ENCODE data around the gene CHIC2. TPM values are rescaled to one million over a fixed set of nuclear protein-coding genes. Genes with fewer than 3 reads are reported as not detected.

The CHIC2 gene
- total and polyA plus RNA-seq, 2 of the 4 experiments (the other 2 are of a cell fraction), result 20.4 to 26.3 TPM

GRCh38 chr4:54011201-54011600 is 53.2 kb downstream of the CHIC2 start:
- no peak overlapping the region for H3K4me2 ChIP-seq (ENCODE audit: low read depth, low read length)
- H3K27ac ChIP-seq (ENCODE audit: insufficient read depth, low read length), result no peak overlapping the region
- no peak overlapping the region for H4K91ac ChIP-seq (ENCODE audit: insufficient read depth, low read depth, low read length)
- in situ Hi-C loops (cut with MboI; ENCODE audit: low sequenced_read_pairs), result no loop called here
- H3K23ac ChIP-seq (ENCODE audit: low read depth, low read length), result no peak overlapping the region
- peaks cover 2% of the 10 kb centered on the region; the same call in 1 of the 2 replicates for H3K9me1 ChIP-seq (ENCODE audit: insufficient read depth, low read length)
- no peak overlapping the region for H3K14ac ChIP-seq (replicated peaks; ENCODE audit: low read depth, low read length)
- H4K8ac ChIP-seq (ENCODE audit: low read depth in 2 of 2, low read length in 2 of 2), result no peak overlapping the region
- no TSS peak for BruUV-seq (replicated peaks)
- no peak overlapping the region for H3K56ac ChIP-seq (ENCODE audit: extremely low read depth, insufficient read depth, low read length)
- no peak overlapping the region for H3K9ac ChIP-seq (ENCODE audit: low read depth, low read length)
- H4K20me1 ChIP-seq (ENCODE audit: insufficient read depth, low read length), result peaks cover 14% of the 10 kb centered on the region; the same call in 1 of the 2 replicates
- dilution Hi-C loops (cut with HindIII; ENCODE audit: low sequenced_read_pairs, unreplicated experiment), result no loop called here
- H2AK5ac ChIP-seq (ENCODE audit: low read depth, low read length), result no peak overlapping the region
- ChIA-PET POLR2A (ENCODE audit: unreplicated experiment) (no interaction called here), CTCF (interaction anchor here (0.5 to 0.7 kb wide), 2 partner anchors 23 to 32 kb away, joined by 3 to 4 read pairs; no protein-coding TSS in a partner anchor)
- peaks cover 17 to 35% of the 10 kb centered on the region in 2 experiments for H3K79me1 ChIP-seq (ENCODE audit: low read depth in 1 of 2, low read length in 2 of 2)
- H3K36me3 ChIP-seq (ENCODE audit: control insufficient read depth, insufficient read depth, low read length), result peaks cover 10% of the 10 kb centered on the region
- no peak overlapping the region for H2BK5ac ChIP-seq (ENCODE audit: low read depth, low read length, poor library complexity, severe bottlenecking)
- no peak overlapping the region for H2BK20ac ChIP-seq (ENCODE audit: low read depth, low read length)
- H3K9me3 ChIP-seq (ENCODE audit: control insufficient read depth, insufficient read depth, low read length), result no peaks in the 10 kb centered on the region
- H4K5ac ChIP-seq (ENCODE audit: low read depth, low read length), result no peak overlapping the region
- H2BK15ac ChIP-seq (ENCODE audit: low read depth, low read length), result no peak overlapping the region
- no peak overlapping the region for H3K18ac ChIP-seq (ENCODE audit: low read depth, low read length)
- H3K4me1 ChIP-seq (ENCODE audit: control insufficient read depth, insufficient read depth, low read length), result no peaks in the 10 kb centered on the region; the same call in 1 of the 2 replicates
- no peaks in the 10 kb centered on the region for H3K27me3 ChIP-seq (ENCODE audit: control insufficient read depth, insufficient read depth, low read length)
- ATAC-seq (ENCODE audit: low read depth), result no peak
- H2AK9ac ChIP-seq (replicated peaks; ENCODE audit: low read depth, low read length, poor library complexity), result no peak overlapping the region
- no peak overlapping the region for H3K4ac ChIP-seq (ENCODE audit: low read depth, low read length)
- TF ChIP-seq SMC3 (IDR thresholded peaks at IDR 0.05; ENCODE audit: low read depth, low read length) (no peak), RFX5 (IDR thresholded peaks at IDR 0.05; ENCODE audit: low read depth, low read length) (no peak), MAZ (IDR thresholded peaks at IDR 0.05; ENCODE audit: borderline replicate concordance, low read depth, low read length) (no peak), POLR2A (IDR thresholded peaks at IDR 0.05; ENCODE audit: low read depth, low read length) (no peak), CTCF (conservative IDR thresholded peaks at IDR 0.05; ENCODE audit: low read depth, low read length) (no peak)
- TF ChIP-seq, protein P1, sequence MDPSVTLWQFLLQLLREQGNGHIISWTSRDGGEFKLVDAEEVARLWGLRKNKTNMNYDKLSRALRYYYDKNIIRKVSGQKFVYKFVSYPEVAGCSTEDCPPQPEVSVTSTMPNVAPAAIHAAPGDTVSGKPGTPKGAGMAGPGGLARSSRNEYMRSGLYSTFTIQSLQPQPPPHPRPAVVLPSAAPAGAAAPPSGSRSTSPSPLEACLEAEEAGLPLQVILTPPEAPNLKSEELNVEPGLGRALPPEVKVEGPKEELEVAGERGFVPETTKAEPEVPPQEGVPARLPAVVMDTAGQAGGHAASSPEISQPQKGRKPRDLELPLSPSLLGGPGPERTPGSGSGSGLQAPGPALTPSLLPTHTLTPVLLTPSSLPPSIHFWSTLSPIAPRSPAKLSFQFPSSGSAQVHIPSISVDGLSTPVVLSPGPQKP (IDR thresholded peaks at IDR 0.05; ENCODE audit: borderline replicate concordance, low read depth, low read length), result no peak
- H2BK120ac ChIP-seq (ENCODE audit: low read depth, low read length), result no peak overlapping the region
- no peak overlapping the region for H2AFZ ChIP-seq (replicated peaks; ENCODE audit: low read length, poor library complexity)
- no peak for DNase-seq
- intact Hi-C loops (cut with micrococcal nuclease), result no loop called here
- no peak overlapping the region for H3K4me3 ChIP-seq (ENCODE audit: insufficient read depth, low read depth, low read length)
